Muscle layer of colon (tissue), 2 donors: ENCODE measurements around the gene CD14.
"Not testable (repeated sequence)": the region's sequence is repeated elsewhere in the genome, so short reads cannot be mapped to it uniquely, and the experiment has no call there.

Experiments
- H3K27ac ChIP-seq: one replicate; pipeline ENCODE4 v1.7.0; 2013; ENCODE audit warnings: low read depth, mild to moderate bottlenecking, low read length, moderate library complexity
- H3K27me3 ChIP-seq, 2 donors: one replicate each; pipeline ENCODE4 v1.7.0; 2013; ENCODE audit warnings: low read length in 2 of 2, mild to moderate bottlenecking in 2 of 2; ENCODE audit not compliant: insufficient read depth in 2 of 2, control insufficient read depth in 1 of 2
- H3K36me3 ChIP-seq: one replicate; pipeline ENCODE4 v1.7.0; 2013; ENCODE audit warnings: mild to moderate bottlenecking, low read length; ENCODE audit not compliant: insufficient read depth
- H3K4me1 ChIP-seq: one replicate; pipeline ENCODE4 v1.7.0; 2013; ENCODE audit warnings: mild to moderate bottlenecking, low read length; ENCODE audit not compliant: insufficient read depth
- H3K4me3 ChIP-seq, 2 donors: one replicate each; pipeline ENCODE4 v1.7.0; 2013; ENCODE audit warnings: low read length in 2 of 2, low read depth in 1 of 2, mild to moderate bottlenecking in 1 of 2, moderate library complexity in 1 of 2
- H3K9ac ChIP-seq: one replicate; pipeline ENCODE4 v1.7.0; 2013; ENCODE audit warnings: low read length
- H3K9me3 ChIP-seq: one replicate; pipeline ENCODE4 v1.7.0; 2013; ENCODE audit warnings: mild to moderate bottlenecking, low read length
- donor health status: abdominal sarcoma.
- donor health status: Adenocarcinoma of cecum.

Gene CD14

GRCh38 chr5:140660371-140660770, 27.4 kb upstream of the CD14 start:
- not testable (repeated sequence) for H3K4me1 ChIP-seq, H3K27ac ChIP-seq

GRCh38 chr5:140658870-140659269, 25.9 kb upstream of the CD14 start:
- Histone ChIP-seq H3K9ac (no peak overlapping the region), H3K27ac (no peak overlapping the region), H3K4me1 (no peaks in the 10 kb centered on the region), H3K27me3 (no peaks in the 10 kb centered on the region), H3K9me3 (no peaks in the 10 kb centered on the region), H3K36me3 (peaks cover 84% of the 10 kb centered on the region), H3K4me3 (no peak overlapping the region)

More at GRCh38 chr5:140660371-140660770, 27.4 kb upstream of the CD14 start:
- H3K9me3 ChIP-seq, H3K9ac ChIP-seq, H3K27me3 ChIP-seq, H3K4me3 ChIP-seq: not testable (repeated sequence)
- peaks cover 69% of the 10 kb centered on the region for H3K36me3 ChIP-seq

GRCh38 chr5:140647042-140647419, 14.1 kb upstream of the CD14 start:
- Histone ChIP-seq H3K27me3 (no peaks in the 10 kb centered on the region), H3K36me3 (peaks cover 55% of the 10 kb centered on the region), H3K4me3 (peak overlapping the region; percentile 73 to 83), H3K27ac (peak overlapping the region; percentile 67), H3K9ac (peak overlapping the region; percentile 77), H3K9me3 (no peaks in the 10 kb centered on the region), H3K4me1 (peaks cover 12% of the 10 kb centered on the region)

- H3K27ac ChIP-seq = no peak overlapping the region
- no peaks in the 10 kb centered on the region for H3K27me3 ChIP-seq
- H3K4me1 ChIP-seq = peaks cover 17% of the 10 kb centered on the region
- peaks cover 32% of the 10 kb centered on the region for H3K36me3 ChIP-seq
- H3K4me3 ChIP-seq = no peak overlapping the region
- no peaks in the 10 kb centered on the region for H3K9me3 ChIP-seq
- no peak overlapping the region for H3K9ac ChIP-seq
These were observed 9.7 kb upstream of the CD14 start for GRCh38 chr5:140642718-140643117.

- no peak overlapping the region for H3K27ac ChIP-seq
- no peaks in the 10 kb centered on the region for H3K9me3 ChIP-seq
- peaks cover 32% of the 10 kb centered on the region for H3K36me3 ChIP-seq
- no peak overlapping the region for H3K4me3 ChIP-seq
- H3K9ac ChIP-seq = no peak overlapping the region
- H3K4me1 ChIP-seq = peaks cover 15% of the 10 kb centered on the region
- no peaks in the 10 kb centered on the region for H3K27me3 ChIP-seq
These were observed 8.7 kb upstream of the CD14 start for GRCh38 chr5:140641716-140642115.

- Histone ChIP-seq H3K27me3 (no peaks in the 10 kb centered on the region), H3K9me3 (no peaks in the 10 kb centered on the region), H3K36me3 (peaks cover 21% of the 10 kb centered on the region), H3K4me1 (peaks cover 5% of the 10 kb centered on the region), H3K4me3 (peak within 1 kb of the TSS; percentile 67 to 71), H3K9ac (peak within 1 kb of the TSS; percentile 15), H3K27ac (peak within 1 kb of the TSS; percentile 95)
These were observed 6.4 kb upstream of the CD14 start, which contains the start of gene TMCO6 for GRCh38 chr5:140639148-140639981. Gene TMCO6, plus strand, starts transcription at chr5:140639451. Its CDS starts 77 bp downstream, at chr5:140639528.

GRCh38 chr5:140638898-140639147, 5.8 kb upstream of the CD14 start:
- Histone ChIP-seq H3K36me3 (peaks cover 16% of the 10 kb centered on the region), H3K4me3 (peak overlapping the region; percentile 67 to 71), H3K27ac (peak overlapping the region; percentile 95)
- not testable (repeated sequence) for H3K9ac ChIP-seq, H3K9me3 ChIP-seq, H3K4me1 ChIP-seq, H3K27me3 ChIP-seq

- H3K4me3 ChIP-seq = no peak overlapping the region
- H3K9ac ChIP-seq = no peak overlapping the region
- no peaks in the 10 kb centered on the region for H3K27me3 ChIP-seq
- no peaks in the 10 kb centered on the region for H3K9me3 ChIP-seq
- H3K4me1 ChIP-seq = peaks cover 10% of the 10 kb centered on the region
- no peak overlapping the region for H3K27ac ChIP-seq
- peaks cover 7% of the 10 kb centered on the region for H3K36me3 ChIP-seq
These were observed 4.6 kb upstream of the CD14 start for GRCh38 chr5:140637371-140638100.

GRCh38 chr5:140635291-140636257, 2.6 kb upstream of the CD14 start:
- H3K27me3 ChIP-seq = no peaks in the 10 kb centered on the region
- no peaks in the 10 kb centered on the region for H3K9me3 ChIP-seq
- H3K27ac ChIP-seq = no peak overlapping the region
- H3K9ac ChIP-seq = no peak overlapping the region
- H3K36me3 ChIP-seq = no peaks in the 10 kb centered on the region
- H3K4me3 ChIP-seq = no peak overlapping the region
- peaks cover 20% of the 10 kb centered on the region for H3K4me1 ChIP-seq

GRCh38 chr5:140634103-140634502, 1.1 kb upstream of the CD14 start:
- H3K4me3 ChIP-seq = no peak overlapping the region
- H3K4me1 ChIP-seq = peaks cover 15% of the 10 kb centered on the region
- H3K9ac ChIP-seq = no peak overlapping the region
- H3K27me3 ChIP-seq = no peaks in the 10 kb centered on the region
- H3K27ac ChIP-seq = no peak overlapping the region
- no peaks in the 10 kb centered on the region for H3K9me3 ChIP-seq
- H3K36me3 ChIP-seq = no peaks in the 10 kb centered on the region

GRCh38 chr5:140633501-140633900, 526 bp upstream of the CD14 start:
- Histone ChIP-seq H3K36me3 (no peaks in the 10 kb centered on the region), H3K4me1 (peaks cover 15% of the 10 kb centered on the region), H3K9me3 (no peaks in the 10 kb centered on the region), H3K9ac (peak overlapping the region; percentile 60), H3K27me3 (no peaks in the 10 kb centered on the region), H3K27ac (peak overlapping the region; percentile 22), H3K4me3 (peak overlapping the region; percentile 78 to 87)
